ENCODE data around the gene KRTAP6-3. TPM values are rescaled to one million over a fixed set of nuclear protein-coding genes. Genes with fewer than 3 reads are reported as not detected.

Gene KRTAP6-3
- total and polyA plus RNA-seq, 7 donors = not detected

DNA sequence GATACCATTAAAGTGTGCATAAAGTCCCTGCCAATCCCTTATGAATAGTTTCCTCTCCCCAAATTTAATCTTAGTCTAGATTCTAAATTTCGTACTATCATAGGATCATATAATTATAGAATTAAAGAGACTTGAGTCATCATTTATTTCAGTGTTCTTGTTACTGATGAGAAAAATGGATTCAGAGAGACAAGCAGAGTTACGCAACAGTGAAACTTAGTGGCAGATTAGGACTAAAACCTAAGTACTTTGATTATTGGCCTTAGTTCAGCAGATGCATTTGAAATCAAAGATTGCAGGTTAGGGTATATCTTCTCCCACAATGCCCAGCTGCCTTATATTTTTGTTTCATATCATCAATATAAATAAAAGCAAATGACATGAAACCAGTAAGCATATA, 30.3 kb upstream of the KRTAP6-3 start:
- intact Hi-C loops (cut with DNase I) = no loop called here
- Histone ChIP-seq H3K27ac (no peak overlapping the region), H3K4me1 (no peaks in the 10 kb centered on the region), H3K4me3 (no peak overlapping the region), H3K27me3 (no peaks in the 10 kb centered on the region), H3K36me3 (no peaks in the 10 kb centered on the region), H3K9me3 (peaks cover 0 to 2% (median 0%) of the 10 kb centered on the region in 4 donors)
- TF ChIP-seq EP300 (IDR thresholded peaks at IDR 0.05) = no peak
- no peak for TF ChIP-seq POLR2A (IDR thresholded peaks at IDR 0.05)
- TF ChIP-seq POLR2AphosphoS5 (IDR thresholded peaks at IDR 0.05) = no peak
- TF ChIP-seq, protein P1, sequence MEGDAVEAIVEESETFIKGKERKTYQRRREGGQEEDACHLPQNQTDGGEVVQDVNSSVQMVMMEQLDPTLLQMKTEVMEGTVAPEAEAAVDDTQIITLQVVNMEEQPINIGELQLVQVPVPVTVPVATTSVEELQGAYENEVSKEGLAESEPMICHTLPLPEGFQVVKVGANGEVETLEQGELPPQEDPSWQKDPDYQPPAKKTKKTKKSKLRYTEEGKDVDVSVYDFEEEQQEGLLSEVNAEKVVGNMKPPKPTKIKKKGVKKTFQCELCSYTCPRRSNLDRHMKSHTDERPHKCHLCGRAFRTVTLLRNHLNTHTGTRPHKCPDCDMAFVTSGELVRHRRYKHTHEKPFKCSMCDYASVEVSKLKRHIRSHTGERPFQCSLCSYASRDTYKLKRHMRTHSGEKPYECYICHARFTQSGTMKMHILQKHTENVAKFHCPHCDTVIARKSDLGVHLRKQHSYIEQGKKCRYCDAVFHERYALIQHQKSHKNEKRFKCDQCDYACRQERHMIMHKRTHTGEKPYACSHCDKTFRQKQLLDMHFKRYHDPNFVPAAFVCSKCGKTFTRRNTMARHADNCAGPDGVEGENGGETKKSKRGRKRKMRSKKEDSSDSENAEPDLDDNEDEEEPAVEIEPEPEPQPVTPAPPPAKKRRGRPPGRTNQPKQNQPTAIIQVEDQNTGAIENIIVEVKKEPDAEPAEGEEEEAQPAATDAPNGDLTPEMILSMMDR (IDR thresholded peaks at IDR 0.05) = no peak
- DNase-seq = no peak
- WGBS, 2 donors = 83 to 87% methylated on average over 2 of the region's 2 CpGs

DNA sequence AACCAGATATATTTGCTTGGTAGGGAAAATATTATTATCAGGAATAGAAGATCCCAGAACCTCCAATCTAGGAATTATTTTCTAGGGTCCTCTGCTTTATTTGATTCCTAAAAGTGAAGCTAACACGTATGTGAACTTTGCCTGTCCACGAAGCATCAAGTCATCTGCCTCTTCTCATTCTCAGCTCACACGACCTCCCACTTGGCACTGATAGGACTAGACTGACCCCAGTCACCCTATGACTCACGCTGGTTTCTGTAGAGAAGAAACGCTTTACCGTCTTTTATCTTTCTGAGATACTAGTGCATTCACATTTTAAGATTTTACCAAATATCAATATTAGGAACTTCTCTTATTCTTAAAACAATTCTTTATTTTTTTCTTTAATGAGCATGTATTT, 29.2 kb upstream of the KRTAP6-3 start:
- no peak overlapping the region for H3K27ac ChIP-seq
- 66 to 83% methylated on average over 6 of the region's 6 CpGs for WGBS, 2 donors
- TF ChIP-seq EP300 (IDR thresholded peaks at IDR 0.05) = no peak
- no peaks in the 10 kb centered on the region for H3K4me1 ChIP-seq
- H3K27me3 ChIP-seq = no peaks in the 10 kb centered on the region
- H3K36me3 ChIP-seq = no peaks in the 10 kb centered on the region
- H3K4me3 ChIP-seq = no peak overlapping the region
- peaks cover 0 to 2% (median 0%) of the 10 kb centered on the region in 4 donors for H3K9me3 ChIP-seq
- DNase-seq = no peak
- intact Hi-C loops (cut with DNase I) = no loop called here

DNA sequence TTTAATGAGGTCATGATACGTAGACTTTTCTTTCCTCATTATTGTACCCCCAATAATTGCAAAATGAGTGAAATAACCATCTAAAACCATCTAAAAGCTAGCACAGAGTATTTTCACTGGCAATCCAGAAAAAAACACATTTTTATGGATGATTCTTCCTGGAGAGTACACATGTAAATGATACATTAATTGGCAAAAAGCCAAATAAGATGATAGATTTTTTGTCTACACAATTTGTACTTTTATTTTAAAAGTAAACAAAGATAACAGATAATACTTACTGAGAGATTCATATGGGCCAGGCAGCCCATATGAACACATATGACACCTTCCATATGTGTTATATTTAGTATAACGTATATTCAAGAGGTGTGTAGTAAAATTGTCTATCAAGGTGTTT, 28.6 kb upstream of the KRTAP6-3 start:
- no peak for DNase-seq
- WGBS, 2 donors = 81 to 87% methylated on average over 2 of the region's 2 CpGs
- no peaks in the 10 kb centered on the region for H3K36me3 ChIP-seq
- intact Hi-C loops (cut with DNase I) = no loop called here
- H3K27me3 ChIP-seq = no peaks in the 10 kb centered on the region
- TF ChIP-seq, protein P1 (IDR thresholded peaks at IDR 0.05) = no peak
- no peaks in the 10 kb centered on the region for H3K4me1 ChIP-seq
- peaks cover 0 to 2% (median 0%) of the 10 kb centered on the region in 4 donors for H3K9me3 ChIP-seq
- H3K4me3 ChIP-seq = no peak overlapping the region
- no peak overlapping the region for H3K27ac ChIP-seq

DNA sequence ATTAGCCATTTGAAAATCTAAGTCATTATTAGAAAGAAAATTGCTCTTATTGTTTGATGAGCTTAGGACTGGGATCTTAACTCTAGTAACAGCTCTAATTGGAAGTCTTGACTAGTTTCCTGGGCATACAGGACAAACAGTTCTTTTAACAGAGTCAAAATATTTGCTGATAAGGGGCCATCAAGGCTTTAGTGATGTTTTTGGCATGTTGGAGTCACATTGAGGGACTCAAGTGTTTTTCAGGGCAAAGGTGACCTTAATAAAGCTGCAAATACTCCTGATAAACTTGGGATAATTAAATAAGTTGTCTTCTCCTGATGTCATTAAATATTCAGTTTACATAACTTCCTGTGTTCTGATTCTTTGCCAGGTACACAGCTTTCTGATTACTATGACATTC, 24.6 kb upstream of the KRTAP6-3 start:
- no peak for DNase-seq
- no peak for TF ChIP-seq POLR2A (IDR thresholded peaks at IDR 0.05)
- intact Hi-C loops (cut with DNase I) = no loop called here
- Histone ChIP-seq H3K27ac (no peak overlapping the region), H3K27me3 (no peaks in the 10 kb centered on the region), H3K36me3 (no peaks in the 10 kb centered on the region), H3K9me3 (peaks cover 0 to 2% (median 0%) of the 10 kb centered on the region in 4 donors), H3K4me1 (no peaks in the 10 kb centered on the region), H3K4me3 (no peak overlapping the region)

DNA sequence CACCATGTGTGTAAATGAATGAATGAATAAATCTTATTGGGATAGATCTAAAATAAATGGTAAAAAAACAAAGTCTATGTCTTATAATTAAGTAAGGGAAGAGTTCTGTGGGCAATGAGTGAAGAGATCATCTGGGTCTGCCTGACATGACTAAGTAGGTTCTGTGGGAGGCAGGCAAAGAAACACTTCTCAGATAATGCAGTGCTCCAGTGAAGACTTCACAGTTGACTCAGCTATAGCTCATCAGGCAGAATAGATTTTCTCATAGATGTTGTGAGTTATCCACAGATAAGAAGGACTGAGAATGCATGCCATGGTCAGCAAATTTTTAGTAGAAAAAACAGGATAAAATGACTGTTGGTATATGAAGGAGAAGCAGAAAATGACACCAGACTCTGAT, 14.5 kb upstream of the KRTAP6-3 start:
- Histone ChIP-seq H3K36me3 (no peaks in the 10 kb centered on the region), H3K27me3 (no peaks in the 10 kb centered on the region), H3K4me1 (no peaks in the 10 kb centered on the region), H3K27ac (no peak overlapping the region), H3K4me3 (no peak overlapping the region), H3K9me3 (no peaks in the 10 kb centered on the region)
- DNase-seq = no peak
- TF ChIP-seq, protein P1 (IDR thresholded peaks at IDR 0.05) = no peak
- TF ChIP-seq POLR2A (IDR thresholded peaks at IDR 0.05) (no peak), EP300 (IDR thresholded peaks at IDR 0.05) (no peak), POLR2AphosphoS5 (IDR thresholded peaks at IDR 0.05) (no peak)
- intact Hi-C loops (cut with DNase I) = no loop called here

DNA sequence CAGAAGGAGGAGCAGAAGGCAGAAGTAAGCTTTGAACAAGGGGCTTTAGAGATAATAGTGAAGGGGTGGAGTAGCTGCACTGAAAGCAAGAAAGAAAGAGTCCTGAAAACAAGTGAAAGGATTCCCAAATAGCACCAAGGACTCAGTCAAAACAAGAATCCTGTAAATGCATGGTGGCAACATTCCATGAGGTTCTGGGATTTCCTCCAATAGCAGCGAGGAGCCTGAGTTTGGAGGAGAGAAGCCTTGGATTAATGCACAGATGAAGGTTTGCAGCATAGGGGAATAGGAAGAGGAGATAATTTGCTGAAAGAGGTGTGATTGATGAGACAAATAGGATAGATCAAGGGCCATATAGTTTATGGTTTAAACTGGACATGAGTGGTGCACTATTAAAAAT, 12.9 kb upstream of the KRTAP6-3 start:
- Histone ChIP-seq H3K27ac (no peak overlapping the region), H3K4me1 (no peaks in the 10 kb centered on the region), H3K4me3 (no peak overlapping the region), H3K27me3 (no peaks in the 10 kb centered on the region), H3K36me3 (no peaks in the 10 kb centered on the region), H3K9me3 (no peaks in the 10 kb centered on the region)
- no peak for DNase-seq
- TF ChIP-seq, protein P1 (IDR thresholded peaks at IDR 0.05) = no peak
- no peak for TF ChIP-seq POLR2A (IDR thresholded peaks at IDR 0.05)
- no peak for TF ChIP-seq EP300 (IDR thresholded peaks at IDR 0.05)
- TF ChIP-seq POLR2AphosphoS5 (IDR thresholded peaks at IDR 0.05) = no peak
- intact Hi-C loops (cut with DNase I) = no loop called here
- WGBS, 2 donors = 64% methylated on average over 1 of the region's 1 CpG

All from sigmoid colon (tissue), 7 donors.